ENCODE measurements around the gene OTOF. TPM values are rescaled to one million over a fixed set of nuclear protein-coding genes. Genes with fewer than 3 reads are reported as not detected.

OTOF gene
- total RNA-seq, 1 donor from 2014 or later: not detected

- peaks cover 3% of the 10 kb centered on the region for H3K9me3 ChIP-seq (replicated peaks)
These were observed 21.3 kb downstream of the OTOF start for GRCh38 chr2:26456440-26457250.

GRCh38 chr2:26455670-26456439, 22.1 kb downstream of the OTOF start:
- Histone ChIP-seq H3K4me3 (no peak overlapping the region), H3K36me3 (no peaks in the 10 kb centered on the region), H3K27me3 (ENCODE audit: low read depth) (no peaks in the 10 kb centered on the region), H3K27ac (replicated peaks) (no peak overlapping the region), H3K4me1 (no peaks in the 10 kb centered on the region), H3K9me3 (replicated peaks) (peaks cover 5% of the 10 kb centered on the region)
- intact Hi-C loops (cut with micrococcal nuclease): no loop called here
- TF ChIP-seq, protein P1, sequence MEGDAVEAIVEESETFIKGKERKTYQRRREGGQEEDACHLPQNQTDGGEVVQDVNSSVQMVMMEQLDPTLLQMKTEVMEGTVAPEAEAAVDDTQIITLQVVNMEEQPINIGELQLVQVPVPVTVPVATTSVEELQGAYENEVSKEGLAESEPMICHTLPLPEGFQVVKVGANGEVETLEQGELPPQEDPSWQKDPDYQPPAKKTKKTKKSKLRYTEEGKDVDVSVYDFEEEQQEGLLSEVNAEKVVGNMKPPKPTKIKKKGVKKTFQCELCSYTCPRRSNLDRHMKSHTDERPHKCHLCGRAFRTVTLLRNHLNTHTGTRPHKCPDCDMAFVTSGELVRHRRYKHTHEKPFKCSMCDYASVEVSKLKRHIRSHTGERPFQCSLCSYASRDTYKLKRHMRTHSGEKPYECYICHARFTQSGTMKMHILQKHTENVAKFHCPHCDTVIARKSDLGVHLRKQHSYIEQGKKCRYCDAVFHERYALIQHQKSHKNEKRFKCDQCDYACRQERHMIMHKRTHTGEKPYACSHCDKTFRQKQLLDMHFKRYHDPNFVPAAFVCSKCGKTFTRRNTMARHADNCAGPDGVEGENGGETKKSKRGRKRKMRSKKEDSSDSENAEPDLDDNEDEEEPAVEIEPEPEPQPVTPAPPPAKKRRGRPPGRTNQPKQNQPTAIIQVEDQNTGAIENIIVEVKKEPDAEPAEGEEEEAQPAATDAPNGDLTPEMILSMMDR (IDR thresholded peaks at IDR 0.05; ENCODE audit: borderline replicate concordance): no peak
- no peak for DNase-seq

More at GRCh38 chr2:26456440-26457250, 21.3 kb downstream of the OTOF start:
- Histone ChIP-seq H3K4me3 (no peak overlapping the region), H3K36me3 (no peaks in the 10 kb centered on the region), H3K4me1 (no peaks in the 10 kb centered on the region), H3K27me3 (ENCODE audit: low read depth) (no peaks in the 10 kb centered on the region), H3K27ac (replicated peaks) (no peak overlapping the region)
- no peak for DNase-seq
- TF ChIP-seq, protein P1 (IDR thresholded peaks at IDR 0.05; ENCODE audit: borderline replicate concordance): no peak
- intact Hi-C loops (cut with micrococcal nuclease): no loop called here

DNA sequence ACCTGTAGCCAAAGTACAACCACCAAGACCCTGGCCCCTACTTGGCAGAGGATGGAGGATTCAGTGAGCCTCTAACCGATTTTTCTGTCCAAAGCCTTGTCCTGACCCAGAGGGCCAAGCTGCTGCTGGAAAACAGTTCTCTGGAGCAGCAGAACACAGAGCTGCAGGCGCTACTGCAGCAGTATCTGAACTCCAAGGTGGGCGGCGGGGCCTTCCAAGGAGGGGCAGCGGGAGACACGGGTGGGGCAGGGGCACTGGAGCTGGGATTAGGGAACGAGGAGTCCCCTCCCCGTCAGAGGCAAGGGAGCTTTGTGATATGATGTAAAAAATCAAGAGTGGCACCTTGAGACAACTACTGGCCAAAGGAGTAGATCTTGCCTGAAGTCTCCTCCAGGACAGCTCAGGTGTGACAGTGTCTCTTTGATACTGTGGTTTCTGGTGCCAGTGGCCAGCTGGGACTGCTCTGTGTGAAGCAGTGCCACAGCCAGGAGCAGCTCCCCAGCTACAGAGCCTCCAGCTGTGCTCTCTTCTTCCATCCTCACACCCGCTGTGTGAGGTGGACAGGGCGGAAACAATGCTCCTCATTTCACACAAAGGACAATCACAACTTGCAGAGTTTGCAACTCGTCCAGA, 22.8 kb downstream of the OTOF start:
- Histone ChIP-seq H3K27ac (replicated peaks) (no peak overlapping the region), H3K27me3 (ENCODE audit: low read depth) (no peaks in the 10 kb centered on the region), H3K9me3 (replicated peaks) (peaks cover 5% of the 10 kb centered on the region), H3K36me3 (no peaks in the 10 kb centered on the region), H3K4me1 (no peaks in the 10 kb centered on the region), H3K4me3 (no peak overlapping the region)
- TF ChIP-seq, protein P1 (IDR thresholded peaks at IDR 0.05; ENCODE audit: borderline replicate concordance): no peak
- no peak for DNase-seq
- intact Hi-C loops (cut with micrococcal nuclease): no loop called here

DNA sequence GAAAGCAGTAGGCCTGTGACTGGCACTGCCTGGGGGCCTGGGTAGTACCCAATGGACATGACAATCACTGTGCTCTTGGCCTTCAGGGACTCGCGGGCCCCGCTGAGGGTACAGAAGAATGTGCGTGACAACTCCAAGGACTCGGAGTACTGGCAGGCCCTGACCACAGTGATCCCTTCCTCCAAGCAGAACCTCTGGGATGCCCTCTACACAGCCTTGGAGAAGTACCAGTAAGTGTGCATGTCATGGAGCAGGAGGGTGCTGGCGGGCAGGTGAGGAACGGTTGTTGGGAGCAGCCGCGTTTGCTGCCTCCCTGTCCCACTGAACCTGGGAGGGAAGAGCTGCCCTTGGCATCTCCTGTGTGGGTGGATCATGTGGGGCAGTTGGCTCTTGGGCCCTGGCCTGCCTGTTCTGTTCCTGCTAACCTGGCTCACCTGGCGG, 23.3 kb downstream of the OTOF start:
- H3K9me3 ChIP-seq (replicated peaks): peaks cover 5% of the 10 kb centered on the region
- intact Hi-C loops (cut with micrococcal nuclease): no loop called here
- no peaks in the 10 kb centered on the region for H3K4me1 ChIP-seq
- H3K36me3 ChIP-seq: no peaks in the 10 kb centered on the region
- TF ChIP-seq, protein P1 (IDR thresholded peaks at IDR 0.05; ENCODE audit: borderline replicate concordance): no peak
- no peak overlapping the region for H3K4me3 ChIP-seq
- H3K27ac ChIP-seq (replicated peaks): no peak overlapping the region
- DNase-seq: no peak
- no peaks in the 10 kb centered on the region for H3K27me3 ChIP-seq (ENCODE audit: low read depth)

All from left ventricle myocardium inferior (tissue), 1 donor.